Measurements from ENCODE around the gene CCL24. TPM values are rescaled to one million over a fixed set of nuclear protein-coding genes. Genes with fewer than 3 reads are reported as not detected.
"Not testable (repeated sequence)": the region's sequence is repeated elsewhere in the genome, so short reads cannot be mapped to it uniquely, and the experiment has no call there.

Gene CCL24
- total RNA-seq, 1 experiment from 2014 or later: not detected

GRCh38 chr7:75776295-75776971 lies 37.2 kb downstream of the CCL24 start (continued):
- TF ChIP-seq, protein P1, sequence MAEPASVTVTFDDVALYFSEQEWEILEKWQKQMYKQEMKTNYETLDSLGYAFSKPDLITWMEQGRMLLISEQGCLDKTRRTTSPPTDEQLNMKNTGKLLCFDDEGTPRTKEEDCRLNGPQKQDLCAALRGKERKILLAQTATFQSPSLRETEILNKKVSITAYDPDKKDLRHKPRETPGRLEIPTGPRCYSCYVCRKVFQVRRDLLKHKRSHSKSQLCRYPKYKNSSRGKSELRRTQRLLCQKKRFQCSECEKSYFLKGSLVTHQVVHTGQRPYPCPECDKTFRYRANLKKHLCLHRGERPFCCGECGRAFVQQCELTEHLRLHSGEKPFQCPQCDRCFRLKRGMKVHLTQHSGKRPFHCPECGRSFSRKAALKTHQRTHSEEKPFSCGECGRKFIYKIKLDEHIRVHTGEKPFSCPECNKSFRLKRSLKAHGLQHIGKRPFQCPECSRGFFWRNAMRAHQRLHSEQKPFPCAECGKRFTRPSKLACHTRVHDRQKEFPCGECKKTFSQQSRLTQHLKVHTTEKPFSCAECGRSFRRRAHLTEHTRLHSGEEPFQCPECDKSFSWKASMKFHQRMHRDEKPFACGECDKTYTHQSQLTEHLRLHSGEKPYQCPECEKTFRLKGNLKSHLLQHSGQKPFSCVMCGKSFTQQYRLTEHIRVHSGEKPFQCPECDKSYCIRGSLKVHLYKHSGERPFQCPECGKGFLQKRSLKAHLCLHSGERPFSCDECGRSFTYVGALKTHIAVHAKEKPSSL (CRISPR knock-in tag; conservative IDR thresholded peaks at IDR 0.05): no peak
- TF ChIP-seq IRF2 (CRISPR knock-in tag; IDR thresholded peaks at IDR 0.05; ENCODE audit: borderline replicate concordance, low read depth): no peak

DNA sequence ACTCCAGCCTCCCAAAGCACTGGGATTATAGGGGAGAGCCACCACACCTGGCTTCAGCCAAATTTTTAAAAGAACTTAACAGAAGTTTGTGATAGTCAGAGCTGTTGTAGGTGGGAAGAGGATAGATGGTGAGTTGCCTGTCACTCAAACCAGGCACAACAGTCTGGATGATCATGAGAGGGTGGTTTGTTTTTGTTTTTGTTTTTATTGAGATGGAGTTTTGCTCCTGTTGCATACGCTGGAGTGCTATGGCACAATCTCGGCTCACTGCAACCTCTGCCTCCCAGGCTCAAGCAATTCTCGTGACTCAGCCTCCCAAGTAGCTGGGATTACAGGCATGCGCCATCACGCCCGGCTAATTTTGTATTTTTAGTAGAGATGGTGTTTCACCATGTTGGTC lies 39.6 kb downstream of the CCL24 start:
- POLR2A ChIA-PET; H3K4me3 Mint-ChIP-seq; H3K27me3 Mint-ChIP-seq (ENCODE audit: low read depth); CTCF ChIA-PET; H3K36me3 Mint-ChIP-seq; DNase-seq (ENCODE audit: low spot score); ATAC-seq; H3K9me3 Mint-ChIP-seq: not testable (repeated sequence)
- peak overlapping the region; percentile 76; the same call in 1 of the 2 replicates for H3K27ac Mint-ChIP-seq
- peaks cover 19% of the 10 kb centered on the region for H3K4me1 Mint-ChIP-seq

DNA sequence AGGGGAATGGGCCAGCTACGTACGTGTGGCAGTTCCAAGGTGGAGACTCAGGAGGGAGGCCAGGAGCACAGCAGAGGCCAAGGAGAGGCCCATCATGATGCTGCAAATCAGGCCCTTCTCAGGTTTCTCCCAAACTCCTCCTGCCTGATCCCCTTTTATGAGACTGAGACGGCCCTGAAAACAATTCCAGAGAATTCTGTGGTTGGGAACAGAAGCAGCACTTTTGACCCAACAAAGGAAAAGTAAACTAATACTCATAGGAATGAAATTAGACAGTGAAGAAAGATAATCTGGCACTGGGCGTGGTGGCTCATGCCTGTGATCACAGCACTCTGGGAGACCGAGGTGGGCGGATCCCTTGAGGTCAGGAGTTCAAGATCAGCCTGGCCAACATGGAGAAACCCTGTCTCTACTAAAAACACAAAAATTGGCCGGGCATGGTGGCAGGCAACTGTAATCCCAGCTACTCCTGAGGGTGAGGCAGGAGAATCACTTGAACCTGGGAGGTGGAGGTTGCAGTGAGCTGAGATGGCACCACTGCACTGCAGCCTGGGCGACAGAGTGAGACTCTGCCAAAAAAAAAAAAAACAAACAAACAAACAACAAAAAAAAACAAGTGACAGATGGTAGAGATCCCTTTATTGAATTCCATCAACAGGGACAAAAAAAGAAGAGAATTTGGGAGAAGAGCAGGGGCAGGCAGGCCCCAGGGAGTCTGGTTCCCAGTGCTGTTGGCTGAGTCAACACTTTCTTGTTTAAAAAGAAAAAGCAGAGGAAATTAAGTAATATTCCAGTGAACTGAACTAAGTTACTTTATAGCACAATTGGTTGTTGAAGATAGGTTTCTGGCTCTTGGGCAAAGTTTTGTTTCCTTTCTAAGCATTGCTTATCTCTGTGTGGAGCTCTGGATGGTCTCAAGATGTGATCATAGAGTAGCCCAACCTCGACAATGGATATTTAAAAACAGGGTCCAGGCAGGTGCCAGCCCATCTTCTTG lies 41.2 kb downstream of the CCL24 start, which contains the start of gene CCL26:
Gene CCL26 (minus strand): TSS at position 131 of the 997 bp plus-strand sequence. CDS start 35 bp downstream, at position 96.
- H3K4me3 Mint-ChIP-seq: no peak within 1 kb of the TSS
- DNase-seq (ENCODE audit: low spot score): no peak
- no peaks in the 10 kb centered on the region for H3K27me3 Mint-ChIP-seq (ENCODE audit: low read depth)
- H3K4me1 Mint-ChIP-seq: peaks cover 10% of the 10 kb centered on the region
- POLR2A ChIA-PET: no interaction called here
- no peak for ATAC-seq
- peaks cover 2% of the 10 kb centered on the region for H3K9me3 Mint-ChIP-seq
- no peaks in the 10 kb centered on the region for H3K36me3 Mint-ChIP-seq
- no peak within 1 kb of the TSS for H3K27ac Mint-ChIP-seq
- CTCF ChIA-PET: interaction anchor here (1.3 kb wide), 1 partner anchor 10 kb away, joined by 4 read pairs; no protein-coding TSS in a partner anchor
- no peak for TF ChIP-seq TP53 (CRISPR knock-in tag; IDR thresholded peaks at IDR 0.05)
- TF ChIP-seq MXD4 (CRISPR knock-in tag; IDR thresholded peaks at IDR 0.05; ENCODE audit: borderline replicate concordance): no peak
- no peak for TF ChIP-seq MYBL2 (CRISPR knock-in tag; IDR thresholded peaks at IDR 0.05)
- no peak for TF ChIP-seq NR3C1 (CRISPR knock-in tag; conservative IDR thresholded peaks at IDR 0.05; ENCODE audit: low read depth)

DNA sequence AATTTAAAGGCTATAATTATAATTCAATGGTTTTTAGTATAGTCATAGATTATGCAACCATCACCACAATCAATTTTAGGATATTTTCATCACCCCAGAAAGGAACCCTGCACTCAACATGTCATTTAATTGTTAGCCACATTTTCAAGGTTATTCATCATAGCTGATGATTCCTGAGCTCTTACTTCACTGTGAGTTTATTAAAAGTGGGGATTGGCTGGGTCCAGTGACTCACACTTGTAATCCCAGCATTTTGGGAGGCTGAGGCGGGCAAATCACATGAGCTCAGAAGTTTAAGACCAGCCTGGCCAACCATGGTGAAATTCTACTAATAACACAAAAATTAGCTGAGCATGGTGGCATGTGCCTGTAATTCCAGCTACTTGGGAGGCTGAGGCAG lies 42.4 kb downstream of the CCL24 start:
- Mint-ChIP-seq H3K27me3 (ENCODE audit: low read depth) (no peaks in the 10 kb centered on the region), H3K4me1 (peaks cover 10% of the 10 kb centered on the region), H3K4me3 (no peak overlapping the region), H3K36me3 (no peaks in the 10 kb centered on the region), H3K27ac (no peak overlapping the region), H3K9me3 (peaks cover 4% of the 10 kb centered on the region)
- ATAC-seq: no peak
- DNase-seq (ENCODE audit: low spot score): no peak
- POLR2A ChIA-PET: no interaction called here
- CTCF ChIA-PET: interaction anchor here (1.3 kb wide), 1 partner anchor 9 kb away, joined by 4 read pairs; no protein-coding TSS in a partner anchor
- TF ChIP-seq HMGA2 (CRISPR knock-in tag; IDR thresholded peaks at IDR 0.05) (no peak), ATF2 (CRISPR knock-in tag; IDR thresholded peaks at IDR 0.05; ENCODE audit: borderline replicate concordance, low read depth) (no peak), ZMAT4 (CRISPR knock-in tag; IDR thresholded peaks at IDR 0.05) (no peak), ZNF232 (CRISPR knock-in tag; IDR thresholded peaks at IDR 0.05) (no peak), ZNF138 (CRISPR knock-in tag; conservative IDR thresholded peaks at IDR 0.05) (no peak), CREM (CRISPR knock-in tag; IDR thresholded peaks at IDR 0.05) (no peak), EMX1 (CRISPR knock-in tag; IDR thresholded peaks at IDR 0.05) (no peak), SMAD3 (CRISPR knock-in tag; IDR thresholded peaks at IDR 0.05; ENCODE audit: borderline replicate concordance) (no peak), FOXP1 (CRISPR knock-in tag; IDR thresholded peaks at IDR 0.05; ENCODE audit: borderline replicate concordance) (no peak), NR3C1 (CRISPR knock-in tag; conservative IDR thresholded peaks at IDR 0.05; ENCODE audit: low read depth) (no peak)
- TF ChIP-seq, protein P2, sequence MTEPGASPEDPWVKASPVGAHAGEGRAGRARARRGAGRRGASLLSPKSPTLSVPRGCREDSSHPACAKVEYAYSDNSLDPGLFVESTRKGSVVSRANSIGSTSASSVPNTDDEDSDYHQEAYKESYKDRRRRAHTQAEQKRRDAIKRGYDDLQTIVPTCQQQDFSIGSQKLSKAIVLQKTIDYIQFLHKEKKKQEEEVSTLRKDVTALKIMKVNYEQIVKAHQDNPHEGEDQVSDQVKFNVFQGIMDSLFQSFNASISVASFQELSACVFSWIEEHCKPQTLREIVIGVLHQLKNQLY (CRISPR knock-in tag; IDR thresholded peaks at IDR 0.05): no peak
- TF ChIP-seq, protein P3, sequence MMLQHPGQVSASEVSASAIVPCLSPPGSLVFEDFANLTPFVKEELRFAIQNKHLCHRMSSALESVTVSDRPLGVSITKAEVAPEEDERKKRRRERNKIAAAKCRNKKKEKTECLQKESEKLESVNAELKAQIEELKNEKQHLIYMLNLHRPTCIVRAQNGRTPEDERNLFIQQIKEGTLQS (CRISPR knock-in tag; conservative IDR thresholded peaks at IDR 0.05): no peak
- TF ChIP-seq, protein P4, sequence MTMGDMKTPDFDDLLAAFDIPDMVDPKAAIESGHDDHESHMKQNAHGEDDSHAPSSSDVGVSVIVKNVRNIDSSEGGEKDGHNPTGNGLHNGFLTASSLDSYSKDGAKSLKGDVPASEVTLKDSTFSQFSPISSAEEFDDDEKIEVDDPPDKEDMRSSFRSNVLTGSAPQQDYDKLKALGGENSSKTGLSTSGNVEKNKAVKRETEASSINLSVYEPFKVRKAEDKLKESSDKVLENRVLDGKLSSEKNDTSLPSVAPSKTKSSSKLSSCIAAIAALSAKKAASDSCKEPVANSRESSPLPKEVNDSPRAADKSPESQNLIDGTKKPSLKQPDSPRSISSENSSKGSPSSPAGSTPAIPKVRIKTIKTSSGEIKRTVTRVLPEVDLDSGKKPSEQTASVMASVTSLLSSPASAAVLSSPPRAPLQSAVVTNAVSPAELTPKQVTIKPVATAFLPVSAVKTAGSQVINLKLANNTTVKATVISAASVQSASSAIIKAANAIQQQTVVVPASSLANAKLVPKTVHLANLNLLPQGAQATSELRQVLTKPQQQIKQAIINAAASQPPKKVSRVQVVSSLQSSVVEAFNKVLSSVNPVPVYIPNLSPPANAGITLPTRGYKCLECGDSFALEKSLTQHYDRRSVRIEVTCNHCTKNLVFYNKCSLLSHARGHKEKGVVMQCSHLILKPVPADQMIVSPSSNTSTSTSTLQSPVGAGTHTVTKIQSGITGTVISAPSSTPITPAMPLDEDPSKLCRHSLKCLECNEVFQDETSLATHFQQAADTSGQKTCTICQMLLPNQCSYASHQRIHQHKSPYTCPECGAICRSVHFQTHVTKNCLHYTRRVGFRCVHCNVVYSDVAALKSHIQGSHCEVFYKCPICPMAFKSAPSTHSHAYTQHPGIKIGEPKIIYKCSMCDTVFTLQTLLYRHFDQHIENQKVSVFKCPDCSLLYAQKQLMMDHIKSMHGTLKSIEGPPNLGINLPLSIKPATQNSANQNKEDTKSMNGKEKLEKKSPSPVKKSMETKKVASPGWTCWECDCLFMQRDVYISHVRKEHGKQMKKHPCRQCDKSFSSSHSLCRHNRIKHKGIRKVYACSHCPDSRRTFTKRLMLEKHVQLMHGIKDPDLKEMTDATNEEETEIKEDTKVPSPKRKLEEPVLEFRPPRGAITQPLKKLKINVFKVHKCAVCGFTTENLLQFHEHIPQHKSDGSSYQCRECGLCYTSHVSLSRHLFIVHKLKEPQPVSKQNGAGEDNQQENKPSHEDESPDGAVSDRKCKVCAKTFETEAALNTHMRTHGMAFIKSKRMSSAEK (CRISPR knock-in tag; IDR thresholded peaks at IDR 0.05; ENCODE audit: borderline replicate concordance): no peak
